Kidney (tissue), 14 donors: ENCODE data around the gene COL28A1. TPM values are rescaled to one million over a fixed set of nuclear protein-coding genes. Genes with fewer than 3 reads are reported as not detected.

Experiments used
- DNase-seq, 5 donors: peaks; one replicate each; pipeline ENCODE4 v3.0.0-alpha.2; 2013 to 2020
- FAIRE-seq: peaks from 2 replicates; lab custom pipeline; 2012; peaks lifted over from hg19 to GRCh38; lab: Jason Lieb, UNC
- H3K27ac ChIP-seq, 2 donors: one replicate each; pipeline ENCODE4 v1.7.0; 2013; ENCODE audit warnings: low read depth in 2 of 2, low read length in 2 of 2, inconsistent platforms in 1 of 2
- H3K27me3 ChIP-seq: one replicate; pipeline ENCODE4 v1.7.1; 2013; ENCODE audit warnings: low read length, inconsistent platforms; ENCODE audit not compliant: control insufficient read depth, insufficient read depth
- H3K36me3 ChIP-seq, 3 donors: one replicate each; pipeline versions ENCODE4 v1.7.0 to v1.7.1; 2013; ENCODE audit warnings: low read length in 3 of 3, control low read depth in 1 of 3, inconsistent platforms in 1 of 3; ENCODE audit not compliant: insufficient read depth in 3 of 3, control insufficient read depth in 2 of 3
- H3K4me1 ChIP-seq, 3 donors: one replicate each; pipeline versions ENCODE4 v1.7.0 to v1.7.1; 2013; ENCODE audit warnings: low read length in 3 of 3, inconsistent platforms in 1 of 3, low read depth in 1 of 3; ENCODE audit not compliant: control insufficient read depth in 2 of 3, insufficient read depth in 2 of 3
- H3K4me3 ChIP-seq, 3 donors: one replicate each; pipeline versions ENCODE4 v1.7.0 to v1.8.1; 2013; ENCODE audit warnings: low read length in 3 of 3, control low read depth in 1 of 3, inconsistent platforms in 1 of 3
- H3K9ac ChIP-seq, 3 donors: one replicate each; pipeline versions ENCODE4 v1.7.0 to v1.7.1; 2013; ENCODE audit warnings: low read length in 3 of 3, control low read depth in 1 of 3, inconsistent platforms in 1 of 3
- H3K9me3 ChIP-seq, 3 donors: one replicate each; pipeline versions ENCODE4 v1.7.0 to v1.7.1; 2013; ENCODE audit warnings: low read length in 3 of 3, control low read depth in 1 of 3, inconsistent platforms in 1 of 3; ENCODE audit not compliant: control insufficient read depth in 2 of 3, insufficient read depth in 1 of 3
- intact Hi-C: fragments of 100-400 bp; cut with DNase I; formaldehyde crosslinking; loops from one replicate; pipeline ENCODE4 v1.11.1; 2022
- polyA plus RNA-seq: library from polyadenylated mRNA; stranded (reverse); fragments of 350-450 nt; fragmentation: Illumina TruSeq; extraction: RNeasy Lipid Tissue Mini Kit (QIAGEN cat#74804); gene quantifications from one replicate; pipeline ENCODE4 v1.2.3, GENCODE V29; 2014; ENCODE audit warnings: low read depth, low replicate concordance; ENCODE audit not compliant: insufficient read depth
- total RNA-seq: library from RNA; stranded (reverse); fragmentation: NEBNext Ultra II Directional; extraction: Animal tissue kit (Norgen Biotek cat#: 25700); gene quantifications from one replicate; pipeline ENCODE4 v1.2.1, GENCODE V29; 2021
- TF ChIP-seq, protein P1 (sequence below): IDR thresholded peaks from 3 replicates; pipeline ENCODE4 v1.5.1; 2012; ENCODE audit warnings: mild to moderate bottlenecking, moderate library complexity, borderline replicate concordance; ENCODE audit not compliant: insufficient read depth; ENCODE audit errors: extremely low read depth
- donor health status: control.
- donor health status: control.
- donor health status: control.
- donor health status: control.
- donor health status: control.
- donor health status: DM: yes; HTN: yes; CAD: no.
- donor health status: Normal renal cell carcinoma (clear cell type).

Gene COL28A1
- total and polyA plus RNA-seq, 2 donors from 2014 or later: 2.7 to 5.8 TPM

DNA sequence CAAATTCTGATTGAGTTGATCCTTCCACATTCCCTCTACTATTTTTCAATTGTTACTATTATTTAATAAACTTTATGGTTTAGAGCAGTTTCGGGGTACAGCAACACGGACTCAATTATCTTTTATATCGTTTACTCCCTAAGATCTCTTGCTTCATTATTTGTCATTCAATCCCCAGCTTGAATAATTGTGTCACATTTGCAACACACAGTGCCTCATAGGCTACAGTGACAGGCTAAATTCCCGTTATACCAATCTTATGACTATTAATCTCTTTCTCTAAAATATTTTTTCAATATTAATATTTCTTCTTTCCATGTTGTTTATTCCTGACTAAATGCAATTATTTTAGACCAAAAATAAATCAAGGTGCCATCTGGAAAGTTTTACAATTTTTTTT lies 4.0 kb upstream of the COL28A1 start:
- Histone ChIP-seq H3K9me3 (no peaks in the 10 kb centered on the region), H3K4me3 (no peak overlapping the region), H3K9ac (no peak overlapping the region), H3K4me1 (no peaks in the 10 kb centered on the region), H3K36me3 (no peaks in the 10 kb centered on the region), H3K27ac (no peak overlapping the region), H3K27me3 (no peaks in the 10 kb centered on the region)
- TF ChIP-seq, protein P1, sequence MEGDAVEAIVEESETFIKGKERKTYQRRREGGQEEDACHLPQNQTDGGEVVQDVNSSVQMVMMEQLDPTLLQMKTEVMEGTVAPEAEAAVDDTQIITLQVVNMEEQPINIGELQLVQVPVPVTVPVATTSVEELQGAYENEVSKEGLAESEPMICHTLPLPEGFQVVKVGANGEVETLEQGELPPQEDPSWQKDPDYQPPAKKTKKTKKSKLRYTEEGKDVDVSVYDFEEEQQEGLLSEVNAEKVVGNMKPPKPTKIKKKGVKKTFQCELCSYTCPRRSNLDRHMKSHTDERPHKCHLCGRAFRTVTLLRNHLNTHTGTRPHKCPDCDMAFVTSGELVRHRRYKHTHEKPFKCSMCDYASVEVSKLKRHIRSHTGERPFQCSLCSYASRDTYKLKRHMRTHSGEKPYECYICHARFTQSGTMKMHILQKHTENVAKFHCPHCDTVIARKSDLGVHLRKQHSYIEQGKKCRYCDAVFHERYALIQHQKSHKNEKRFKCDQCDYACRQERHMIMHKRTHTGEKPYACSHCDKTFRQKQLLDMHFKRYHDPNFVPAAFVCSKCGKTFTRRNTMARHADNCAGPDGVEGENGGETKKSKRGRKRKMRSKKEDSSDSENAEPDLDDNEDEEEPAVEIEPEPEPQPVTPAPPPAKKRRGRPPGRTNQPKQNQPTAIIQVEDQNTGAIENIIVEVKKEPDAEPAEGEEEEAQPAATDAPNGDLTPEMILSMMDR: no peak
- intact Hi-C loops: no loop called here
- DNase-seq: no peak
- no peak for FAIRE-seq

DNA sequence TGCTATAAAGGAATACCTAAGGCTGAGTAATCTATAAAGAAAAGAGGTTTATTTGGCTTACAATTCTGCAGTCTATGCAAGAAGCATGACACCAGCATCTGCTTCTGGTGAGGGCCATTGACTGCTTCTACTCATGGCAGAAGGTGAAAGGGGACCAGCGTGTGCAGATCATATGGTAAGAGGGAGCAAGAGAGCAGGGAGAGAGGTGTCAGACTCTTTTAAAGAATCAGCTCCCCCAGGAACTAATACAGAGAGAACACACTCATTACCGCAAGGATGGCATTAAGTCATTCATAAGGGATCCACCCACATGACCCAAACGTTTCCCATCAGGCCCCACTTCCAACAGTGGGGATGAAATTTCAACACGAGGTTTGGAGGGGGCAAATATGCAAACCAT lies 3.5 kb upstream of the COL28A1 start:
- FAIRE-seq: no peak
- no peak overlapping the region for H3K4me3 ChIP-seq
- no peak overlapping the region for H3K27ac ChIP-seq
- TF ChIP-seq, protein P1: no peak
- no peak for DNase-seq
- no peak overlapping the region for H3K9ac ChIP-seq
- H3K36me3 ChIP-seq: no peaks in the 10 kb centered on the region
- H3K9me3 ChIP-seq: no peaks in the 10 kb centered on the region
- intact Hi-C loops: no loop called here
- no peaks in the 10 kb centered on the region for H3K4me1 ChIP-seq
- no peaks in the 10 kb centered on the region for H3K27me3 ChIP-seq

DNA sequence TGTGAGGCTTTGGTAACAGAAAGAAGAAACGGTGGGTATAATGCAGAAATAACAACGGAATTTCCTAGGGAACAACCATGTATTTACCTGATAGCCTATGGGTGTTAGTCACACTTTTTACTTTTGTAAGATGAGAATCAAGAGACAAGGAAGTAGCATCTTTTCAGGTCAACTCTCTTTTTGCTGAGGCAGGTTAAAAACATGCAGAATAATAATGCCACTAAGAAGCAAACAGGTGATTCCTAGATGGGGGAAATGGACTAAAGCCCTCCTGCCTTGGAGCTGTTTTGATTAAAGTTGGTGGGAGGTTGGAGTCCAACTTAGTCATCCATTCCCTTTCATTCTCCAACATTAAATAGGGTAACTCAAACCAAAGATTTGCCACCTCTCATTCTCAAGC lies 2.0 kb upstream of the COL28A1 start:
- no peak for DNase-seq
- H3K36me3 ChIP-seq: no peaks in the 10 kb centered on the region
- no peaks in the 10 kb centered on the region for H3K4me1 ChIP-seq
- H3K9ac ChIP-seq: no peak overlapping the region
- no peaks in the 10 kb centered on the region for H3K9me3 ChIP-seq
- FAIRE-seq: no peak
- H3K27ac ChIP-seq: no peak overlapping the region
- H3K4me3 ChIP-seq: no peak overlapping the region
- no peaks in the 10 kb centered on the region for H3K27me3 ChIP-seq
- intact Hi-C loops: no loop called here
- TF ChIP-seq, protein P1: no peak

DNA sequence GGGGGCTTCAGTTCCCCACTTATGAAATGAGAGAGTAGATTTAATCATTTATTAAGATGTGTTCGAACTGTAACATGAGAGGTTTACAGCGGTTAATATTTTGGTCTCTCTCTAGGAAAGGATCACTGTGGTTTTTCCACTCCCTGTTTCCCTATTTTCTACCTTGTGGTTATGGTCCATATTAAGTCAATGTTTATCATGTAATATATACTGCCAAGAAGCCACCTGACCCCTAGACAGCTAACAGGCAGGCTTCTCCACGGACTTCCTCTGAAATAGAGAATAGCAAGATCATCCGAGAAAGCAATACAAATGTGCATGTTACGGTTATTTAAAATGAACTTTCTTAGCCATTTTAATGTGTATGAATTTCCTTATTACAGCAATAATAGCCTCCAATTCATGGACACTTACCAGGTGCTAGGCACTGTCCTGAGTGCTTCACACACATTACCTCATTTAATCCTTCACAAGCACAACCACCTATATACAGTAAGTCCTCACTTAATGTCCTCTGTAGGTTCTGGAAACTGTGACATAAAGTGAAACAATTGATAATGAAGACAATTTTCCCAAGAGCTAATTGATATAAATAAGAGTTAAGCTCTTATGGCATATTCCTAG lies 835 bp upstream of the COL28A1 start:
- TF ChIP-seq, protein P1: no peak
- Histone ChIP-seq H3K4me3 (no peak overlapping the region), H3K4me1 (no peaks in the 10 kb centered on the region), H3K27me3 (no peaks in the 10 kb centered on the region), H3K36me3 (no peaks in the 10 kb centered on the region), H3K9ac (no peak overlapping the region), H3K27ac (no peak overlapping the region), H3K9me3 (no peaks in the 10 kb centered on the region)
- FAIRE-seq (no peak), DNase-seq (no peak)
- intact Hi-C loops: no loop called here
